Mammary epithelial cell (primary cell): ENCODE measurements around the gene FITM2.

ENCODE experiments used
- EZH2 ChIP-seq: IDR thresholded peaks from 2 replicates; pipeline ENCODE4 v1.6.1; 2012; ENCODE audit warnings: low read length, inconsistent platforms, borderline replicate concordance
- TF ChIP-seq, protein P1 (sequence below), 2 donors: IDR thresholded peaks in 1 of 2; conservative IDR thresholded peaks in 1 of 2; 2 replicates each; pipeline ENCODE4 v1.5.1; 2011 to 2012; ENCODE audit warnings: inconsistent platforms in 2 of 2, low read length in 2 of 2, mild to moderate bottlenecking in 2 of 2, control low read depth in 1 of 2, low read depth in 1 of 2; ENCODE audit not compliant: insufficient read depth in 1 of 2; ENCODE audit errors: extremely low read depth in 1 of 2

DNA sequence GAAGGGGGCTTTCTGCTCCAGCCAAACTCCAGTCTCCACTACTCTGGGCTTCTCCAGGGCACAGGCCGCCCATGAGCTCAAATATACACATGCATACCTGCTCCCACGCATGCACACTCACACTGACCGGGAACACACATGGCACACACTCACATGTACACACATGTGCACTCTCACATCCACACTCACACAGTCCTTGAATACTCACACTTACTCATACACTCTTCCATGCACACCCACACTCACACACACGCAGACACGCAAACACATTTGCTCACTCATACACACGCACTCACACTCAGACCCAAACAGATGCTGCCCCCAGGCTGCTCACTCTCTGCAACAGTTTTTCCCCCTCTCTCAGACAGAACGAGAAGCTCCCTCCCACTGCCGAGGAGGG, 56.9 kb downstream of the FITM2 start:
- TF ChIP-seq, protein P1, sequence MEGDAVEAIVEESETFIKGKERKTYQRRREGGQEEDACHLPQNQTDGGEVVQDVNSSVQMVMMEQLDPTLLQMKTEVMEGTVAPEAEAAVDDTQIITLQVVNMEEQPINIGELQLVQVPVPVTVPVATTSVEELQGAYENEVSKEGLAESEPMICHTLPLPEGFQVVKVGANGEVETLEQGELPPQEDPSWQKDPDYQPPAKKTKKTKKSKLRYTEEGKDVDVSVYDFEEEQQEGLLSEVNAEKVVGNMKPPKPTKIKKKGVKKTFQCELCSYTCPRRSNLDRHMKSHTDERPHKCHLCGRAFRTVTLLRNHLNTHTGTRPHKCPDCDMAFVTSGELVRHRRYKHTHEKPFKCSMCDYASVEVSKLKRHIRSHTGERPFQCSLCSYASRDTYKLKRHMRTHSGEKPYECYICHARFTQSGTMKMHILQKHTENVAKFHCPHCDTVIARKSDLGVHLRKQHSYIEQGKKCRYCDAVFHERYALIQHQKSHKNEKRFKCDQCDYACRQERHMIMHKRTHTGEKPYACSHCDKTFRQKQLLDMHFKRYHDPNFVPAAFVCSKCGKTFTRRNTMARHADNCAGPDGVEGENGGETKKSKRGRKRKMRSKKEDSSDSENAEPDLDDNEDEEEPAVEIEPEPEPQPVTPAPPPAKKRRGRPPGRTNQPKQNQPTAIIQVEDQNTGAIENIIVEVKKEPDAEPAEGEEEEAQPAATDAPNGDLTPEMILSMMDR (conservative IDR thresholded peaks at IDR 0.05 in 1 of 2, IDR thresholded peaks at IDR 0.05 in 1 of 2; ENCODE audit: extremely low read depth in 1 of 2, insufficient read depth in 1 of 2, low read depth in 1 of 2, low read length in 2 of 2): no peak
- no peak for TF ChIP-seq EZH2
